GM23338 (cell line): ENCODE measurements around the gene TRIM39. TPM values are rescaled to one million over a fixed set of nuclear protein-coding genes. Genes with fewer than 3 reads are reported as not detected.
"Not testable (repeated sequence)": the region's sequence is repeated elsewhere in the genome, so short reads cannot be mapped to it uniquely, and the experiment has no call there.

Source experiments
- ATAC-seq: fragments of 200-7000 bp; cut with Tn5 transposase; 3 replicates; pipeline ENCODE4 v1.9.1; 2020
- DNase-seq: peaks from one replicate; pipeline ENCODE4 v3.0.0-alpha.2; 2015; ENCODE audit warnings: low spot score
- H2AFZ ChIP-seq: fragments of 200-600 bp; sonication (generic); 2 replicates; pipeline ENCODE4 v1.8.0; 2016; ENCODE audit warnings: antibody characterized with exemption, mild to moderate bottlenecking, moderate library complexity
- H3F3A ChIP-seq: fragments of 200-600 bp; sonication (generic); replicated peaks from 2 replicates; pipeline ENCODE4 v1.8.0; 2017; ENCODE audit warnings: antibody characterized with exemption, mixed run types, low read depth
- H3K27ac ChIP-seq: fragments of 200-600 bp; sonication (generic); 2 replicates; pipeline ENCODE4 v1.6.1; 2016; ENCODE audit warnings: low read depth
- H3K27me3 ChIP-seq: fragments of 200-600 bp; sonication (generic); 2 replicates; pipeline ENCODE4 v1.8.0; 2016; ENCODE audit warnings: mild to moderate bottlenecking, mixed run types, moderate library complexity; ENCODE audit not compliant: insufficient read depth
- H3K36me3 ChIP-seq: fragments of 200-600 bp; sonication (generic); 2 replicates; pipeline ENCODE4 v1.8.0; 2016; ENCODE audit warnings: mild to moderate bottlenecking; ENCODE audit not compliant: insufficient read depth
- H3K4me1 ChIP-seq: fragments of 200-600 bp; sonication (generic); 2 replicates; pipeline ENCODE4 v1.8.0; 2016; ENCODE audit warnings: mild to moderate bottlenecking, moderate library complexity; ENCODE audit not compliant: insufficient read depth
- H3K4me2 ChIP-seq: fragments of 200-600 bp; sonication (generic); 2 replicates; pipeline ENCODE4 v1.7.1; 2017; ENCODE audit warnings: mixed run types
- H3K4me3 ChIP-seq: fragments of 200-600 bp; sonication (generic); 2 replicates; pipeline ENCODE4 v1.6.1; 2016; ENCODE audit warnings: mixed run types
- H3K79me2 ChIP-seq: fragments of 200-600 bp; sonication (generic); replicated peaks from 2 replicates; pipeline ENCODE4 v1.8.0; 2017; ENCODE audit warnings: mild to moderate bottlenecking; ENCODE audit not compliant: insufficient read depth
- H3K9me2 ChIP-seq: fragments of 200-600 bp; sonication (generic); 2 replicates; pipeline ENCODE4 v1.8.0; 2017; ENCODE audit not compliant: insufficient read depth
- H4K20me1 ChIP-seq: fragments of 200-600 bp; sonication (generic); replicated peaks from 2 replicates; pipeline ENCODE4 v1.8.0; 2017; ENCODE audit warnings: mild to moderate bottlenecking; ENCODE audit not compliant: insufficient read depth
- H3K27ac Mint-ChIP-seq: 2 replicates; pipeline ENCODE4 v1.8.0; 2020; ENCODE audit warnings: inconsistent platforms, mild to moderate bottlenecking, moderate library complexity, mixed read lengths
- H3K27me3 Mint-ChIP-seq: 3 replicates; pipeline ENCODE4 v1.8.0; 2022; ENCODE audit warnings: low read depth, mild to moderate bottlenecking, moderate library complexity, mixed read lengths, inconsistent platforms; ENCODE audit not compliant: insufficient read depth, poor library complexity
- H3K36me3 Mint-ChIP-seq: 3 replicates; pipeline ENCODE4 v1.8.0; 2021; ENCODE audit warnings: low read depth, mild to moderate bottlenecking, inconsistent platforms, moderate library complexity, mixed read lengths
- H3K4me1 Mint-ChIP-seq: 3 replicates; pipeline ENCODE4 v1.8.0; 2020; ENCODE audit warnings: mild to moderate bottlenecking, inconsistent platforms, mixed read lengths
- H3K4me3 Mint-ChIP-seq: 3 replicates; pipeline ENCODE4 v1.8.0; 2021; ENCODE audit warnings: moderate library complexity, mild to moderate bottlenecking, inconsistent platforms, mixed read lengths
- H3K9me3 Mint-ChIP-seq: 3 replicates; pipeline ENCODE4 v1.8.0; 2020; ENCODE audit warnings: moderate library complexity, mild to moderate bottlenecking, inconsistent platforms, mixed read lengths
- CTCF ChIP-seq, 2 experiments: fragments of 200-600 bp in 1 of 2; sonication (generic) in 1 of 2; conservative IDR thresholded peaks; 2 replicates each; pipeline versions ENCODE4 v1.5.1 to v1.6.1; 2016 to 2017; ENCODE audit warnings: antibody characterized with exemption in 2 of 2, low read depth in 2 of 2, mild to moderate bottlenecking in 2 of 2, moderate library complexity in 1 of 2
- EZH2 ChIP-seq: fragments of 200-600 bp; sonication (generic); IDR thresholded peaks from one replicate; pipeline ENCODE4 v1.8.0; 2017; ENCODE audit warnings: antibody characterized with exemption, mild to moderate bottlenecking, low read depth; ENCODE audit not compliant: unreplicated experiment
- JUNB ChIP-seq: IDR thresholded peaks from one replicate; pipeline ENCODE4 v1.6.1; 2016; ENCODE audit warnings: antibody characterized with exemption; ENCODE audit not compliant: unreplicated experiment
- POLR2AphosphoS5 ChIP-seq: IDR thresholded peaks from 2 replicates; pipeline ENCODE4 v1.6.1; 2016; ENCODE audit warnings: antibody characterized with exemption, low read depth
- STAT1 ChIP-seq: IDR thresholded peaks from one replicate; pipeline ENCODE4 v1.6.1; 2016; ENCODE audit warnings: antibody characterized with exemption; ENCODE audit not compliant: unreplicated experiment
- ZNF331 ChIP-seq: fragments of 250-450 bp; sonication (Bioruptor Pico); IDR thresholded peaks from 2 replicates; pipeline ENCODE4 v1.5.0; 2020; ENCODE audit warnings: low read depth, mild to moderate bottlenecking, moderate library complexity
- ZNF462 ChIP-seq: fragments of 250-450 bp; sonication (Bioruptor Pico); IDR thresholded peaks from 2 replicates; pipeline ENCODE4 v1.5.0; 2020; ENCODE audit warnings: mild to moderate bottlenecking, moderate library complexity
- long read RNA-seq: library from polyadenylated mRNA; unstranded; transcript quantifications from one replicate; pipeline ENCODE4 v2.0.0, GENCODE V29; 2020; ENCODE audit not compliant: unreplicated experiment
- polyA plus RNA-seq: library from polyadenylated mRNA; unstranded; fragments of >200 nt; fragmentation: Nextera tagmentation; extraction: Ambion mirVana; gene quantifications from 2 replicates; pipeline ENCODE4 v1.2.1, GENCODE V29; 2016
- total RNA-seq: library from RNA; depleted of rRNA; stranded (reverse); fragments of >200 nt; shearing (Covaris generic); gene quantifications from 2 replicates; pipeline ENCODE4 v1.2.3, GENCODE V29; 2014; rRNA removed
- TF ChIP-seq, protein P1 (sequence below): IDR thresholded peaks from one replicate; pipeline ENCODE4 v1.6.1; 2018; ENCODE audit warnings: antibody characterized with exemption; ENCODE audit not compliant: unreplicated experiment

Gene TRIM39
- total RNA-seq: 14.6 and 19.2 TPM in 2 replicates
- 5.4 and 5.9 TPM in 2 replicates for polyA plus RNA-seq
- long read RNA-seq, partial matches to known transcripts: 0 of 3 reads
- long read RNA-seq, other reads (novel, unspliced or antisense): 2 of 3 reads

DNA sequence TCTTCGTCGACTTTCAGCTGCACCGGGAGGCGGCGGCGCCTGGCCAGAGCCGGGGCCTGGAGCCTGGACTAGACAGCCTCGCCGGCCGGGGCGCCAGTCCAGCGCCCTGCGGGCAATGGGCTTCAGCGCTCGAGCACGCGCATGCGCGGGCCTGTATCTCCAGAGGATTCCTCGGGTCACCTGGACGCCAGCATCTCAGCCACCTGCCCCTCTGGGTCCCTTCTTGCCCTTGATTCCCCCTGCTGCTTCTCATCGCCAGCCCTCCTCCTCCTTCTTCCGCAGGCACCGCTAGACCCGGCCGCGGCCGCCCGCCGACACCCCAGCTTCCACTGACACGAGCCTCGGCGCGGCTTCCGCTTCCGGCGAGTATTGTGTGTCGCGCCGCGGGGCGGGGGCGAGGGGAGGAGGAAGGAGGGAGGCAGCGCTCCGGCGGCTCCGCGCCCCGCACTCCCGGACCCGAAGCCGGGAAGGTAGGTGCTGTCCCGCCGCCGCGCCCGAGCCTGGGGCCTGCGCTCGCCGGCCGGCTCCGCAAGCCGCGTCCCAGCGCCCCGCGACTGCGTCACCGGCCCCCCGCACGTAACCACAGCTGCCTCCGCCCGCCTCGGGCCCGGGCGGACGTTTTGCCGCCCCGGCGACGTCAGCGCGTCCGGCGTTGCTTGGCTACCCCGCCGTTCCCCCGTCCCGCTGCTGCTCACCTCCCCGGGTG lies at the start of gene TRIM39:
Gene TRIM39 (plus strand): TSS at position 402 of the 706 bp plus-strand sequence. CDS start 2,391 bp downstream, outside the sequence.
- H2AFZ ChIP-seq: peak within 1 kb of the TSS; percentile 69
- DNase-seq (peak; percentile 81), ATAC-seq (peak; percentile 54)
- H3K4me3 Mint-ChIP-seq: peak within 1 kb of the TSS; percentile 90
- peaks cover 57% of the 10 kb centered on the region for H3K79me2 ChIP-seq
- no peaks in the 10 kb centered on the region for H3K9me2 ChIP-seq
- peak within 1 kb of the TSS; percentile 77 for H3K4me2 ChIP-seq
- H3K4me1 ChIP-seq: peaks cover 27% of the 10 kb centered on the region
- H3K27ac Mint-ChIP-seq: peak within 1 kb of the TSS; percentile 99
- no peaks in the 10 kb centered on the region for H3K27me3 ChIP-seq
- TF ChIP-seq, protein P1, sequence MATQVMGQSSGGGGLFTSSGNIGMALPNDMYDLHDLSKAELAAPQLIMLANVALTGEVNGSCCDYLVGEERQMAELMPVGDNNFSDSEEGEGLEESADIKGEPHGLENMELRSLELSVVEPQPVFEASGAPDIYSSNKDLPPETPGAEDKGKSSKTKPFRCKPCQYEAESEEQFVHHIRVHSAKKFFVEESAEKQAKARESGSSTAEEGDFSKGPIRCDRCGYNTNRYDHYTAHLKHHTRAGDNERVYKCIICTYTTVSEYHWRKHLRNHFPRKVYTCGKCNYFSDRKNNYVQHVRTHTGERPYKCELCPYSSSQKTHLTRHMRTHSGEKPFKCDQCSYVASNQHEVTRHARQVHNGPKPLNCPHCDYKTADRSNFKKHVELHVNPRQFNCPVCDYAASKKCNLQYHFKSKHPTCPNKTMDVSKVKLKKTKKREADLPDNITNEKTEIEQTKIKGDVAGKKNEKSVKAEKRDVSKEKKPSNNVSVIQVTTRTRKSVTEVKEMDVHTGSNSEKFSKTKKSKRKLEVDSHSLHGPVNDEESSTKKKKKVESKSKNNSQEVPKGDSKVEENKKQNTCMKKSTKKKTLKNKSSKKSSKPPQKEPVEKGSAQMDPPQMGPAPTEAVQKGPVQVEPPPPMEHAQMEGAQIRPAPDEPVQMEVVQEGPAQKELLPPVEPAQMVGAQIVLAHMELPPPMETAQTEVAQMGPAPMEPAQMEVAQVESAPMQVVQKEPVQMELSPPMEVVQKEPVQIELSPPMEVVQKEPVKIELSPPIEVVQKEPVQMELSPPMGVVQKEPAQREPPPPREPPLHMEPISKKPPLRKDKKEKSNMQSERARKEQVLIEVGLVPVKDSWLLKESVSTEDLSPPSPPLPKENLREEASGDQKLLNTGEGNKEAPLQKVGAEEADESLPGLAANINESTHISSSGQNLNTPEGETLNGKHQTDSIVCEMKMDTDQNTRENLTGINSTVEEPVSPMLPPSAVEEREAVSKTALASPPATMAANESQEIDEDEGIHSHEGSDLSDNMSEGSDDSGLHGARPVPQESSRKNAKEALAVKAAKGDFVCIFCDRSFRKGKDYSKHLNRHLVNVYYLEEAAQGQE: no peak
- TF ChIP-seq JUNB: no peak
- TF ChIP-seq EZH2: no peak
- no peak for TF ChIP-seq ZNF331 (CRISPR knock-in tag)
- no peak for TF ChIP-seq ZNF462 (CRISPR knock-in tag)
- TF ChIP-seq STAT1: no peak
- TF ChIP-seq CTCF (conservative IDR thresholded peaks at IDR 0.05; ENCODE audit: low read depth in 2 of 2): no peak
- peak; percentile 58 for TF ChIP-seq POLR2AphosphoS5
- peaks cover 13% of the 10 kb centered on the region for H3K36me3 ChIP-seq
- H3K4me1 Mint-ChIP-seq: peaks cover 41% of the 10 kb centered on the region
- H3K36me3 Mint-ChIP-seq: peaks cover 34% of the 10 kb centered on the region
- no peaks in the 10 kb centered on the region for H3K9me3 Mint-ChIP-seq
- H3F3A ChIP-seq: no peaks in the 10 kb centered on the region
- H3K4me3 ChIP-seq: peak within 1 kb of the TSS; percentile 61
- peaks cover 15% of the 10 kb centered on the region for H3K27me3 Mint-ChIP-seq
- peak within 1 kb of the TSS; percentile 98 for H3K27ac ChIP-seq
- no peaks in the 10 kb centered on the region; the same call in none of the 2 replicates for H4K20me1 ChIP-seq

DNA sequence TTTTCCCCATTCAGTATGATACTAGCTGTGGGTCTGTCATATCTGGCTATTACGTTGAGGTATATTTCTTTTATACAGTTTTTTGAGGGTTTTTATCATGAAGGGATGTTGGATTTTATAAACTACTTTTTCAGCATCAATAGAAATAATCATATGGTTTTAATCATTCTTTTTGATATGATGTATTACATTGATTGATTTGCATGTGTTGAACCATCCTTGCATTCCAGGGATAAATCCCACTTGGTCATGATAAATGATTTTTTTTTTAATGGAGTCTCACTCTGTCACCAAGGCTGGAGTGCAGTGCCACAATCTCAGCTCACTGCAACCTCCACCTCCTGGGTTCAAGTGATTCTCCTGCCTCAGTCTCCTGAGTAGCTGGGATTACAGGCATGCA lies 45.7 kb upstream of the TRIM39 start:
- Mint-ChIP-seq H3K27me3 (peaks cover 39% of the 10 kb centered on the region), H3K9me3 (peaks cover 94% of the 10 kb centered on the region), H3K36me3 (peaks cover 69% of the 10 kb centered on the region)
- H3K79me2 ChIP-seq, H4K20me1 ChIP-seq, H3K4me3 Mint-ChIP-seq, H2AFZ ChIP-seq, ATAC-seq, H3K4me2 ChIP-seq, H3K27me3 ChIP-seq, H3K4me1 Mint-ChIP-seq, H3K27ac ChIP-seq, DNase-seq, H3K4me3 ChIP-seq, H3K9me2 ChIP-seq, H3F3A ChIP-seq, H3K4me1 ChIP-seq, H3K27ac Mint-ChIP-seq: not testable (repeated sequence)
- H3K36me3 ChIP-seq: peaks cover 10% of the 10 kb centered on the region
